ENCODE results near the gene SLC23A1. TPM values are rescaled to one million over a fixed set of nuclear protein-coding genes. Genes with fewer than 3 reads are reported as not detected.

SLC23A1 gene
- total RNA-seq, 1 donor from 2014 or later = 2.1 TPM

GRCh38 chr5:139386050-139386438, 2.9 kb upstream of the SLC23A1 start:
- H3K9me3 Mint-ChIP-seq = no peaks in the 10 kb centered on the region
- H3K27ac Mint-ChIP-seq = no peak overlapping the region
- peaks cover 5% of the 10 kb centered on the region for H3K27me3 Mint-ChIP-seq

GRCh38 chr5:139385061-139386049, 2.3 kb upstream of the SLC23A1 start:
- peaks cover 7% of the 10 kb centered on the region for H3K4me1 Mint-ChIP-seq (ENCODE audit: unreplicated experiment)
- H3K4me3 Mint-ChIP-seq = peak overlapping the region; percentile 17
- peak overlapping the region; percentile 25 for H3K27ac Mint-ChIP-seq
- H3K9me3 Mint-ChIP-seq = no peaks in the 10 kb centered on the region
- no peaks in the 10 kb centered on the region for H3K36me3 Mint-ChIP-seq
- no peak for DNase-seq (ENCODE audit: extremely low spot score, unreplicated experiment)
- no peak for TF ChIP-seq CTCF (conservative IDR thresholded peaks at IDR 0.05)
- H3K27me3 Mint-ChIP-seq = no peaks in the 10 kb centered on the region

More at GRCh38 chr5:139386050-139386438, 2.9 kb upstream of the SLC23A1 start:
- H3K4me1 Mint-ChIP-seq (ENCODE audit: unreplicated experiment) = peaks cover 7% of the 10 kb centered on the region
- H3K36me3 Mint-ChIP-seq = no peaks in the 10 kb centered on the region
- no peak for DNase-seq (ENCODE audit: extremely low spot score, unreplicated experiment)
- H3K4me3 Mint-ChIP-seq = no peak overlapping the region
- TF ChIP-seq CTCF (conservative IDR thresholded peaks at IDR 0.05) = no peak

GRCh38 chr5:139384591-139385051, 1.5 kb upstream of the SLC23A1 start:
- Mint-ChIP-seq H3K27me3 (no peaks in the 10 kb centered on the region), H3K4me1 (ENCODE audit: unreplicated experiment) (peaks cover 7% of the 10 kb centered on the region), H3K9me3 (no peaks in the 10 kb centered on the region), H3K36me3 (no peaks in the 10 kb centered on the region), H3K4me3 (no peak overlapping the region), H3K27ac (peak overlapping the region; percentile 50)
- TF ChIP-seq CTCF (conservative IDR thresholded peaks at IDR 0.05) = no peak
- no peak for DNase-seq (ENCODE audit: extremely low spot score, unreplicated experiment)

- DNase-seq (ENCODE audit: extremely low spot score, unreplicated experiment) = no peak
- peak overlapping the region; percentile 50 for H3K27ac Mint-ChIP-seq
These were observed 995 bp upstream of the SLC23A1 start for GRCh38 chr5:139383993-139384590.

GRCh38 chr5:139382807-139383206, 290 bp downstream of the SLC23A1 start:
- Mint-ChIP-seq H3K4me3 (no peak overlapping the region), H3K27ac (no peak overlapping the region), H3K27me3 (no peaks in the 10 kb centered on the region), H3K9me3 (no peaks in the 10 kb centered on the region), H3K4me1 (ENCODE audit: unreplicated experiment) (peaks cover 7% of the 10 kb centered on the region), H3K36me3 (no peaks in the 10 kb centered on the region)
- TF ChIP-seq CTCF (conservative IDR thresholded peaks at IDR 0.05) = no peak
- DNase-seq (ENCODE audit: extremely low spot score, unreplicated experiment) = no peak

More at GRCh38 chr5:139383993-139384590, 995 bp upstream of the SLC23A1 start:
- TF ChIP-seq CTCF (conservative IDR thresholded peaks at IDR 0.05) = no peak
- Mint-ChIP-seq H3K36me3 (no peaks in the 10 kb centered on the region), H3K4me1 (ENCODE audit: unreplicated experiment) (peaks cover 7% of the 10 kb centered on the region), H3K27me3 (no peaks in the 10 kb centered on the region), H3K9me3 (no peaks in the 10 kb centered on the region), H3K4me3 (no peak overlapping the region)

Measured in type B pancreatic cell (in vitro differentiated cells).